Activated B cell treated with CpG ODN at 0.5 μM for 24 hours (primary cell): Measurements from ENCODE around the gene TNK1. TPM values are rescaled to one million over a fixed set of nuclear protein-coding genes. Genes with fewer than 3 reads are reported as not detected.
"Not testable (repeated sequence)": the region's sequence is repeated elsewhere in the genome, so short reads cannot be mapped to it uniquely, and the experiment has no call there.

Experiments used
- ATAC-seq: fragments of 200-7000 bp; cut with Tn5 transposase; one replicate; pipeline ENCODE4 v1.10.0; 2021; ENCODE audit warnings: low read depth, mild to moderate bottlenecking, moderate library complexity
- CTCF ChIA-PET: fragments of 350-600 bp; sonication (Branson Sonifier 250); formaldehyde crosslinking; loops from one replicate; lab custom pipeline; 2021; ENCODE audit warnings: antibody characterized with exemption; lab: Charles Lee
- POLR2A ChIA-PET: fragments of 350-600 bp; sonication (Branson Sonifier 250); formaldehyde crosslinking; loops from one replicate; lab custom pipeline; 2021; ENCODE audit warnings: antibody characterized with exemption; lab: Charles Lee
- DNase-seq: peaks from one replicate; pipeline ENCODE4 v3.0.0; 2022
- H3K27ac Mint-ChIP-seq: one replicate; pipeline ENCODE4 v1.8.0; 2020; ENCODE audit warnings: mixed read lengths
- H3K27me3 Mint-ChIP-seq: one replicate; pipeline ENCODE4 v1.8.0; 2021; ENCODE audit warnings: mixed read lengths
- H3K36me3 Mint-ChIP-seq: one replicate; pipeline ENCODE4 v1.8.0; 2021; ENCODE audit warnings: low read depth, mixed read lengths
- H3K4me1 Mint-ChIP-seq: one replicate; pipeline ENCODE4 v1.8.0; 2021; ENCODE audit warnings: mixed read lengths
- H3K4me3 Mint-ChIP-seq: one replicate; pipeline ENCODE4 v1.8.0; 2020; ENCODE audit warnings: mild to moderate bottlenecking, mixed read lengths
- H3K9me3 Mint-ChIP-seq: one replicate; pipeline ENCODE4 v1.8.0; 2020; ENCODE audit warnings: mixed read lengths
- intact Hi-C: fragments of 100-400 bp; cut with micrococcal nuclease; formaldehyde crosslinking; loops from one replicate; pipeline ENCODE4 v1.15.1; 2024
- total RNA-seq: library from RNA; stranded (reverse); gene quantifications from 2 replicates; pipeline ENCODE4 v1.2.3, GENCODE V29; 2022
- TF ChIP-seq, protein P1 (sequence below): fragments of 200-600 bp; IDR thresholded peaks from one replicate; pipeline ENCODE4 v1.8.0; 2022; ENCODE audit warnings: antibody characterized with exemption, mild to moderate bottlenecking

TNK1 gene
- total RNA-seq, 1 donor from 2014 or later: 5.8 TPM

DNA sequence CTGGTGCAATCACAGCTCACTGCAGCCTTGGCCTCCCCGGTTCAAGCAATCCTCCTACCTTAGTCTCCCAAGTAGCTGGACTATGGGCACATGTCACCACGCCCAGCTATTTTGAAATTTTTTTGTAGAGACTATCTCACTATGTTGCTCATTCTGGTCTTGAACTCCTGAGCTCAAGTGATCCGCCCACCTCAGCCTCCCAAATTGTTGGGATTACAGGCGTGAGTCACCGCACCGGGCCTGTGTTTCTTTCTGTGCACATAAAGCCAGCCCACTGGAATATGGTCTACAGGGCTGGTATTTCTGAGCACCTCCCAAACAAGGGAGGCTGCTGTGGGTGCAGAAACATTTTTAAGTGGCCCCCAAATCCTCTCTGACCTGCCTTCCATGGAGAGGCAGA, 17.6 kb upstream of the TNK1 start:
- ATAC-seq: no peak
- DNase-seq: no peak
- H3K36me3 Mint-ChIP-seq: no peaks in the 10 kb centered on the region
- no peaks in the 10 kb centered on the region for H3K9me3 Mint-ChIP-seq
- ChIA-PET POLR2A (interaction anchor here (0.6 kb wide), 1 partner anchor 240 kb away, joined by 6 read pairs; no protein-coding TSS in a partner anchor), CTCF (no interaction called here)
- no peaks in the 10 kb centered on the region for H3K4me1 Mint-ChIP-seq
- H3K27ac Mint-ChIP-seq: no peak overlapping the region
- TF ChIP-seq, protein P1, sequence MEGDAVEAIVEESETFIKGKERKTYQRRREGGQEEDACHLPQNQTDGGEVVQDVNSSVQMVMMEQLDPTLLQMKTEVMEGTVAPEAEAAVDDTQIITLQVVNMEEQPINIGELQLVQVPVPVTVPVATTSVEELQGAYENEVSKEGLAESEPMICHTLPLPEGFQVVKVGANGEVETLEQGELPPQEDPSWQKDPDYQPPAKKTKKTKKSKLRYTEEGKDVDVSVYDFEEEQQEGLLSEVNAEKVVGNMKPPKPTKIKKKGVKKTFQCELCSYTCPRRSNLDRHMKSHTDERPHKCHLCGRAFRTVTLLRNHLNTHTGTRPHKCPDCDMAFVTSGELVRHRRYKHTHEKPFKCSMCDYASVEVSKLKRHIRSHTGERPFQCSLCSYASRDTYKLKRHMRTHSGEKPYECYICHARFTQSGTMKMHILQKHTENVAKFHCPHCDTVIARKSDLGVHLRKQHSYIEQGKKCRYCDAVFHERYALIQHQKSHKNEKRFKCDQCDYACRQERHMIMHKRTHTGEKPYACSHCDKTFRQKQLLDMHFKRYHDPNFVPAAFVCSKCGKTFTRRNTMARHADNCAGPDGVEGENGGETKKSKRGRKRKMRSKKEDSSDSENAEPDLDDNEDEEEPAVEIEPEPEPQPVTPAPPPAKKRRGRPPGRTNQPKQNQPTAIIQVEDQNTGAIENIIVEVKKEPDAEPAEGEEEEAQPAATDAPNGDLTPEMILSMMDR: no peak
- intact Hi-C loops: no loop called here
- H3K4me3 Mint-ChIP-seq: no peak overlapping the region
- no peaks in the 10 kb centered on the region for H3K27me3 Mint-ChIP-seq

DNA sequence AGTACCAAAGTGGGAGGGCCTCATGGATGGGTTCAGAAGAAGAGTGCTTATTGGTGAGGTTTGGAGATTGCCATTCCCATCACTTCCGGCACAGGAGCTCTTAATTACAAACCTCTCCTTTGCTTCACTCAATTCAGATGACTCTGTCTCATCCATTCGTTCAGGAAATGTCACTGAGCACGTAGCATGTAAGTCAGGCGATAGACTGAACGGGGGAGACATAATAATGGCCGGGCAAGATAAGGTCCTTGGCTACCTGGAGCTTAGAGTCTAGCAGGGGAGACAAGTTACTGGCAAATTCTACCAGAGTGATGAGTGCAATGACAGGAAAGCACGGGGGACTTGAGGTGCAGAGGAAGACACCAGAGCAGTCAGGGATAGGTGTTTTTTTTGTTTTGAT, 14.9 kb upstream of the TNK1 start:
- H3K27ac Mint-ChIP-seq, POLR2A ChIA-PET, intact Hi-C loops, DNase-seq, H3K9me3 Mint-ChIP-seq, H3K27me3 Mint-ChIP-seq, H3K4me3 Mint-ChIP-seq, H3K4me1 Mint-ChIP-seq, ATAC-seq, CTCF ChIA-PET, H3K36me3 Mint-ChIP-seq: not testable (repeated sequence)

DNA sequence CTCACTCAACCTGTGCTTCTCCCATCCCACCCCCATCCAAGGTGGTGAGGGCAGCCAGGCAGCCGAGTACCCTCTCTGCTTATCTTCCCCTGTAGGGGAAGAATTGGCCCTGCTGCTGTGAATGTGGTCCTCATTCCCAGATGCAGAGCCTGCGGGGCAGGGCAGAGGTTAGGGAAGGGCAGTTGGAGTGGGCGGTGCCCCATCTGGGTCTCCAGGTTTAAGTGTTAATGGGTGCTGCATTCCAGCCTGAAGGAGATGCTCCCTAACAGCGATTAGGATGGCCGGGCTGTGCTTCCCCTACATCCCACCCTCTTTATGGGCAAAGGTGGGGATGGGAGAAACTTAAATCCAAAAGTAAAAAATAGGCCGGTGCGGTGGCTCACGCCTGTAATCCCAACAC, 13.8 kb upstream of the TNK1 start:
- H3K4me3 Mint-ChIP-seq: no peak overlapping the region
- ATAC-seq (no peak), DNase-seq (no peak)
- no peaks in the 10 kb centered on the region for H3K36me3 Mint-ChIP-seq
- ChIA-PET POLR2A (interaction anchor here (0.7 kb wide), 1 partner anchor 36 kb away, joined by 5 read pairs; no protein-coding TSS in a partner anchor), CTCF (no interaction called here)
- no peaks in the 10 kb centered on the region for H3K9me3 Mint-ChIP-seq
- no peaks in the 10 kb centered on the region for H3K27me3 Mint-ChIP-seq
- no peaks in the 10 kb centered on the region for H3K4me1 Mint-ChIP-seq
- no peak overlapping the region for H3K27ac Mint-ChIP-seq
- TF ChIP-seq, protein P1: no peak
- intact Hi-C loops: no loop called here

DNA sequence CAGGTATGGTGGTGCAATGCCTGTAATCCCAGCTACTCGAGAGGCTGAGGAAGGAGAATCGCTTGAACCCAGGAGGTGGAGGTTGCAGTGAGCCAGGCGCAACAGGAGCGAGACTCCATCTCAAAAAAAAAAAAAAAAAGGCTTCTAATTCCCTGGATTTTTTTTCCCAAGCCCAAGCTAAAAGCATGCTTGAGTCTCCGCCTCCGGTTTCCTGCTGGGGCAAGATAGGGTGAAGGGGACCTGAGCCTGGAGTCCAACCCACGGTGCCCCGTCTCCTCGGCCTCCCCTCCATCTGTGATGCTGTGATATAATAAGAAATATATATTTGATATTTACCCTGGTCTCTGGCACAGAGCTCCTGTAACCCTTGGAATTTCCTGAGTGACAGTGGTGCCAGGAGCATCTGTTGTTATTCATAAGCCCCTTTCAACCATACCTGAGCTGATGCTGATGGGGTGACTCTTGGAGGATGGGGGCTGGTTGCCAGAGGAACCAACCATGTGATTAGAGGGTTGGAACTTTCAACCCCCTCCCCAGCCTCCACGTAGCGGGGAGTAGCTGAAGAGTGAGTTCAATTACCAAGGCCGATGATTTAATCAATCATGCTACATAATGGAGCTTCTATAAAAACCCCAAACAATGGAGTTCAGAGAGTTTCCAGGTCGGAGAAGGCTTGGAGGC, 12.8 kb upstream of the TNK1 start:
- CTCF ChIA-PET: no interaction called here
- ATAC-seq (no peak), DNase-seq (no peak)
- Mint-ChIP-seq H3K4me1 (no peaks in the 10 kb centered on the region), H3K27ac (no peak overlapping the region), H3K9me3 (no peaks in the 10 kb centered on the region), H3K27me3 (no peaks in the 10 kb centered on the region), H3K36me3 (no peaks in the 10 kb centered on the region), H3K4me3 (no peak overlapping the region)
- POLR2A ChIA-PET: no interaction called here
- TF ChIP-seq, protein P1: no peak
- intact Hi-C loops: no loop called here

DNA sequence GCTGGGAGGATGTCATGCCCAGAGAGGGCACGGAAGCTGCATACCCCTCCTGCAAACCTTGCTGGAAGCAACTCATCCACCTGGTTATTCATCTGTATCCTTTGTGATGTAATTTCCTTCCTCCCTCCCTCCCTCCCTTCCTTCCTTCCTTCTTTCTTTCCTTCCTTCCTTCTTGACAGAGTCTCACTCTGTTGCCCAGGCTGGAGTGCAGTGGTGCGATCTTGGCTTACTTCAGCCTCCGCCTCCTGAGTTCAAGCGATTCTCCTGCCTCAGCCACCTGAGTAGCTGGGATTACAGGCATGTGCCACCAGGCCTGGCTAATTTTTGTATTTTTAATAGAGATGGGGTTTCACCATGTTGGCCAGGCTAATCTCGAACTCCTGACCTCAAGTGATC, 12.3 kb upstream of the TNK1 start:
- POLR2A ChIA-PET, H3K4me3 Mint-ChIP-seq, ATAC-seq, intact Hi-C loops, H3K27me3 Mint-ChIP-seq, H3K9me3 Mint-ChIP-seq, H3K36me3 Mint-ChIP-seq, H3K4me1 Mint-ChIP-seq, H3K27ac Mint-ChIP-seq, DNase-seq, CTCF ChIA-PET: not testable (repeated sequence)

DNA sequence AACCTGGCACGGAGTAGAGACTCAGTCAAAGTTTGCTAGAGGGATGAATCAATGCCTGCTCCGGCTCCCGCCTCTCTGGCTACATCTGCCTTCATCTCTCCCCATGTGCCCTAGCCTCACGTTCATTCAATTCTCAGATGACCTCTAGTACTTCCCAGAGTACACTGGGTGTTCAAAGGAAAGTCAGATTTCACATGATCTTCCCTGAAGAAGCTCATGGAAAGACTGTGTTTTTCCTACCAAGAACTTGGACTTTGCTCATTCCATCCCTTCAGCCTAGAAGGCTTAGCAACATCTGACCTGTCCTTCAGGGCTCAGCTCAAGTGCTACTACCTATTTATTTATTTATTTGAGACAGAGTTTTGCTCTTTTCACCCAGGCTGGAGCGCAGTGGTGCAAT, 11.1 kb upstream of the TNK1 start:
- no peaks in the 10 kb centered on the region for H3K36me3 Mint-ChIP-seq
- no peak overlapping the region for H3K4me3 Mint-ChIP-seq
- ChIA-PET CTCF (no interaction called here), POLR2A (no interaction called here)
- no peak for ATAC-seq
- no peaks in the 10 kb centered on the region for H3K27me3 Mint-ChIP-seq
- TF ChIP-seq, protein P1: no peak
- DNase-seq: no peak
- no peak overlapping the region for H3K27ac Mint-ChIP-seq
- H3K4me1 Mint-ChIP-seq: no peaks in the 10 kb centered on the region
- no peaks in the 10 kb centered on the region for H3K9me3 Mint-ChIP-seq
- intact Hi-C loops: no loop called here
